SU-DHL-6 (cell line): ENCODE data around the gene GUCY1A1.

Experiments
- H2AFZ ChIP-seq: fragments of 200-600 bp; sonication (generic); 2 replicates; pipeline ENCODE4 v1.6.1; 2014; ENCODE audit warnings: low read depth, mild to moderate bottlenecking, moderate library complexity, mixed read lengths, antibody characterized with exemption, low read length; ENCODE audit not compliant: severe bottlenecking
- H3F3A ChIP-seq: fragments of 200-600 bp; shearing (Covaris generic); 2 replicates; pipeline ENCODE4 v1.6.0; 2016; ENCODE audit warnings: antibody characterized with exemption, mild to moderate bottlenecking; ENCODE audit not compliant: insufficient read depth
- H3K27ac ChIP-seq: fragments of 200-600 bp; sonication (generic); 2 replicates; pipeline ENCODE4 v1.5.1; 2016; ENCODE audit warnings: low read depth, mild to moderate bottlenecking, low read length, moderate library complexity, mixed read lengths
- H3K27me3 ChIP-seq: fragments of 200-600 bp; sonication (generic), shearing (Covaris generic); 2 replicates; pipeline ENCODE4 v1.6.0; 2014; ENCODE audit warnings: mild to moderate bottlenecking, low read length
- H3K36me3 ChIP-seq: fragments of 200-600 bp; sonication (generic); 2 replicates; pipeline ENCODE4 v1.6.1; 2014; ENCODE audit warnings: mild to moderate bottlenecking, low read length, mixed read lengths
- H3K4me2 ChIP-seq: fragments of 300-600, 200-600 bp; shearing (Covaris generic), sonication (generic); 2 replicates; pipeline ENCODE4 v1.6.0; 2014; ENCODE audit warnings: low read length, low read depth, mild to moderate bottlenecking; ENCODE audit not compliant: poor library complexity, severe bottlenecking
- H3K4me3 ChIP-seq: fragments of 200-600 bp; sonication (generic); 2 replicates; pipeline ENCODE4 v1.5.1; 2014; ENCODE audit warnings: antibody characterized with exemption, low read length, mild to moderate bottlenecking, mixed read lengths; ENCODE audit not compliant: insufficient read depth, poor library complexity, severe bottlenecking
- H3K79me2 ChIP-seq: fragments of 200-600 bp; sonication (generic); 2 replicates; pipeline ENCODE4 v1.6.1; 2014; ENCODE audit warnings: mild to moderate bottlenecking, low read length, moderate library complexity; ENCODE audit not compliant: insufficient read depth
- H3K9ac ChIP-seq: fragments of 200-600 bp; sonication (generic); 2 replicates; pipeline ENCODE4 v1.7.0; 2014; ENCODE audit warnings: mild to moderate bottlenecking, low read length
- H3K9me2 ChIP-seq: fragments of 200-600 bp; sonication (generic); replicated peaks from 2 replicates; pipeline ENCODE4 v1.6.1; 2014; ENCODE audit warnings: low read length; ENCODE audit not compliant: insufficient read depth
- H3K9me3 ChIP-seq: fragments of 200-600 bp; sonication (generic); 2 replicates; pipeline ENCODE4 v1.6.1; 2014; ENCODE audit warnings: low read length, mixed read lengths; ENCODE audit not compliant: insufficient read depth
- H4K20me1 ChIP-seq: fragments of 200-600 bp; sonication (generic); 2 replicates; pipeline ENCODE4 v1.6.1; 2014; ENCODE audit warnings: low read depth, mild to moderate bottlenecking, antibody characterized with exemption, low read length, moderate library complexity, mixed read lengths
- EZH2phosphoT487 ChIP-seq: fragments of 200-600 bp; sonication (generic), shearing (Covaris generic); conservative IDR thresholded peaks from 2 replicates; pipeline ENCODE4 v1.6.1; 2018; ENCODE audit warnings: mild to moderate bottlenecking, antibody characterized with exemption, low read length, moderate library complexity, mixed read lengths
- TF ChIP-seq, protein P1 (sequence below): fragments of 200-600 bp; sonication (generic); IDR thresholded peaks from one replicate; pipeline ENCODE4 v1.5.1; 2017; ENCODE audit warnings: antibody characterized with exemption, mild to moderate bottlenecking, low read length, moderate library complexity; ENCODE audit not compliant: insufficient read depth, poor library complexity, severe bottlenecking

GUCY1A1 gene

GRCh38 chr4:155656025-155656424 is 10.6 kb upstream of the GUCY1A1 start:
- no peak overlapping the region for H3K27ac ChIP-seq
- no peaks in the 10 kb centered on the region for H3K27me3 ChIP-seq
- no peak overlapping the region for H3K4me3 ChIP-seq
- H2AFZ ChIP-seq, result no peak overlapping the region
- no peaks in the 10 kb centered on the region for H3K9me3 ChIP-seq
- no peaks in the 10 kb centered on the region for H4K20me1 ChIP-seq
- no peak overlapping the region for H3K4me2 ChIP-seq
- no peaks in the 10 kb centered on the region for H3K79me2 ChIP-seq
- no peaks in the 10 kb centered on the region for H3K9me2 ChIP-seq
- H3K36me3 ChIP-seq, result no peaks in the 10 kb centered on the region
- H3F3A ChIP-seq, result no peaks in the 10 kb centered on the region
- TF ChIP-seq EZH2phosphoT487, result no peak
- TF ChIP-seq, protein P1, sequence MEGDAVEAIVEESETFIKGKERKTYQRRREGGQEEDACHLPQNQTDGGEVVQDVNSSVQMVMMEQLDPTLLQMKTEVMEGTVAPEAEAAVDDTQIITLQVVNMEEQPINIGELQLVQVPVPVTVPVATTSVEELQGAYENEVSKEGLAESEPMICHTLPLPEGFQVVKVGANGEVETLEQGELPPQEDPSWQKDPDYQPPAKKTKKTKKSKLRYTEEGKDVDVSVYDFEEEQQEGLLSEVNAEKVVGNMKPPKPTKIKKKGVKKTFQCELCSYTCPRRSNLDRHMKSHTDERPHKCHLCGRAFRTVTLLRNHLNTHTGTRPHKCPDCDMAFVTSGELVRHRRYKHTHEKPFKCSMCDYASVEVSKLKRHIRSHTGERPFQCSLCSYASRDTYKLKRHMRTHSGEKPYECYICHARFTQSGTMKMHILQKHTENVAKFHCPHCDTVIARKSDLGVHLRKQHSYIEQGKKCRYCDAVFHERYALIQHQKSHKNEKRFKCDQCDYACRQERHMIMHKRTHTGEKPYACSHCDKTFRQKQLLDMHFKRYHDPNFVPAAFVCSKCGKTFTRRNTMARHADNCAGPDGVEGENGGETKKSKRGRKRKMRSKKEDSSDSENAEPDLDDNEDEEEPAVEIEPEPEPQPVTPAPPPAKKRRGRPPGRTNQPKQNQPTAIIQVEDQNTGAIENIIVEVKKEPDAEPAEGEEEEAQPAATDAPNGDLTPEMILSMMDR, result no peak
- no peak overlapping the region for H3K9ac ChIP-seq

DNA sequence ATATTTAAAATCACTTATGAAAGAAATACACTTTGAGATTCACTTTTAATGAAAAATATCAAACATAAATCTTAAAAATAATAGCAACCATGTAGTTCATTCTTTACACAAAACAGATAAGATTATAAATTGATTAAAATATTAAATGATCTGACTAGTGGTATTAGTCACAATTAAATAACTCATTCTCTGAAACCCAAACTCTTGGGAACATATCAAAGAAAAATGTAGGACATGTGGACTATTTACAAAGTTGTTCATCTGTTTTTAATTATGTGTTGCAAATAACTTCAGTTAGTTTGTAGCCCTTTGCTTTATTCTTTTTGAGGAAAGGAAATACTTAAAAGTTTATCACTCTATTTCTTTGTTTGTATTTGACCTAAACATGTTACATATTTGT is 9.5 kb upstream of the GUCY1A1 start:
- Histone ChIP-seq H3K27ac (no peak overlapping the region), H2AFZ (no peak overlapping the region), H3K79me2 (no peaks in the 10 kb centered on the region), H3K9me2 (no peaks in the 10 kb centered on the region), H3F3A (no peaks in the 10 kb centered on the region), H3K27me3 (no peaks in the 10 kb centered on the region), H3K4me2 (no peak overlapping the region), H3K36me3 (no peaks in the 10 kb centered on the region), H3K4me3 (no peak overlapping the region), H3K9ac (no peak overlapping the region), H4K20me1 (no peaks in the 10 kb centered on the region), H3K9me3 (no peaks in the 10 kb centered on the region)
- TF ChIP-seq EZH2phosphoT487, result no peak
- TF ChIP-seq, protein P1, result no peak

GRCh38 chr4:155657985-155658680 is 8.5 kb upstream of the GUCY1A1 start:
- Histone ChIP-seq H3K9me3 (no peaks in the 10 kb centered on the region), H3K4me2 (no peak overlapping the region), H4K20me1 (no peaks in the 10 kb centered on the region), H3K36me3 (no peaks in the 10 kb centered on the region), H3K27me3 (no peaks in the 10 kb centered on the region), H3K79me2 (no peaks in the 10 kb centered on the region), H2AFZ (no peak overlapping the region), H3K27ac (no peak overlapping the region), H3K9me2 (no peaks in the 10 kb centered on the region), H3K9ac (no peak overlapping the region), H3F3A (no peaks in the 10 kb centered on the region), H3K4me3 (no peak overlapping the region)
- TF ChIP-seq EZH2phosphoT487, result no peak
- TF ChIP-seq, protein P1, result no peak
